H1 (cell line): ENCODE measurements around the gene INTS2. TPM values are rescaled to one million over a fixed set of nuclear protein-coding genes. Genes with fewer than 3 reads are reported as not detected.

Experiments used
- TAF1 ChIP-seq: IDR thresholded peaks from 2 replicates; pipeline ENCODE4 v1.6.1; 2011; ENCODE audit warnings: mild to moderate bottlenecking, low read depth, low read length
- polyA plus RNA-seq, 7 experiments: library from polyadenylated mRNA; depleted of rRNA in 3 of 7; stranded (reverse) in 5 of 7; unstranded in 2 of 7; fragments of >200 nt in 5 of 7; fragments of 200-250 nt in 2 of 7; gene quantifications; 1 replicate in 5 of 7; 2 replicates in 1 of 7; 4 replicates in 1 of 7; pipeline versions ENCODE4 v1.2.1 to v1.2.3, GENCODE V29; 2011 to 2013; ENCODE audit warnings: missing spikeins in 2 of 7, mixed read lengths in 2 of 7
- total RNA-seq: library from RNA; stranded (reverse); fragmentation: NEBNext Ultra II Directional; extraction: Animal tissue kit (Norgen Biotek cat#: 25700); gene quantifications from 2 replicates; pipeline ENCODE4 v1.2.1, GENCODE V29; 2021

Gene INTS2
- total and polyA plus RNA-seq, 2 of the 8 experiments (the other 6 are each of a cell fraction or from before 2014, with no cell fraction given), result 9.4 to 21.8 TPM

DNA sequence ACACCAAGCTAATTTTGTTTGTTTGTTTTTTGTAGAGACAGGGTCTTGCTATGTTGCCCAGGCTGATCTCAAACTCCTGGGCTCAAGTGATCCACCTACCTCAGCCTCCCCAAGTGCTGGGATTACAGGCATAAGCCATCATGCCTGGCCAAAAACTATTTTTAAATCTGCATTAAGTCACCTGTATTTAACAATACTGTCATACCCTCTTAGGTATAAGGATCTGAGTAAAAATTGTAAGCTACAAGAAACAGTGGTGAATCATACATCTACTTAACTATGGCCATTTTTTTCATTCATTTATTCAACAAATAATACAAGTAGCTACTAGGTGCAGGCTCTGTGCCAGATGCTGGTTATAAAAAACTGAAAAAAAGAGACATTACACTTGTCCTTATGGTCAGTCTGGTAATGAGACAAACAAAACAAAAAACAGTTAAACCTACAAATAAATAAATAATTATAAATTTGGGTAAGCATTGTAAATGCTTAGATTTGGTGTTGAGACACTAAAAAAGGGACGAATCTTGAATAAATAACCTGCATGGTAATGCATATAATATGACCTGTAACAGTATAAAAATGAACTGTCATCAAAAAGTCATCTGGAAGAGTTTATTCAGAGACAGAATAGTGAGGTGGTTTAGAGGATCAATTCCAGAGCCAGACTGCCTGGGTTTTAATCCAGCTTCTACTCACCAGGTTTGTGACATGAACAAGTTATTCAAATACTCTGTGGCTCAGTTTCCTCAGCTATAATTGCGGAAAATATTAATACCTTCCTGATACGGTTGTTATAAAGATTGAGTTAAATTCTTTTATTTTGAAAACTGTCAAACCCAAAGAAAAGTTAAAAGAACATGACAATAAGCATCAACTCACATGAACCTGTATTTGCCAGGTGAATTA is 91.3 kb downstream of the INTS2 start (continued):
- TF ChIP-seq TAF1, result no peak
